CD4-positive, alpha-beta T cell treated with Interleukin-6 at 100 ng/mL for 8 hours (primary cell): Measurements from ENCODE around the gene MKNK1.

Experiments
- DNase-seq: peaks from one replicate; pipeline ENCODE4 v3.0.0-alpha.2; 2020; ENCODE audit warnings: mixed read lengths, low spot score

The MKNK1 gene

GRCh38 chr1:46558141-46558963, 45.7 kb downstream of the MKNK1 start:
- DNase-seq, result no peak

GRCh38 chr1:46557403-46557802, 46.7 kb downstream of the MKNK1 start:
- DNase-seq, result no peak

GRCh38 chr1:46556822-46557221, 47.2 kb downstream of the MKNK1 start:
- DNase-seq, result no peak

GRCh38 chr1:46555826-46556619, 48.0 kb downstream of the MKNK1 start:
- no peak for DNase-seq

GRCh38 chr1:46554597-46555381, 49.3 kb downstream of the MKNK1 start:
- DNase-seq, result no peak

- no peak for DNase-seq
Observed at GRCh38 chr1:46554236-46554596, 49.9 kb downstream of the MKNK1 start.

- DNase-seq, result no peak
Observed at GRCh38 chr1:46553506-46553905, 50.6 kb downstream of the MKNK1 start.

- no peak for DNase-seq
Observed at GRCh38 chr1:46552357-46553237, 51.5 kb downstream of the MKNK1 start.

GRCh38 chr1:46551597-46552095, 52.4 kb downstream of the MKNK1 start, which contains the start of gene KNCN:
KNCN (minus strand) TSS chr1:46551647; CDS start chr1:46551215, 432 bp downstream.
- no peak for DNase-seq

- DNase-seq, result no peak
Observed at GRCh38 chr1:46550751-46551231, 53.3 kb downstream of the MKNK1 start.

- no peak for DNase-seq
Observed at GRCh38 chr1:46549697-46550681, 54.1 kb downstream of the MKNK1 start.

- DNase-seq, result peak; percentile 35
Observed at GRCh38 chr1:46547481-46548383, 56.3 kb downstream of the MKNK1 start.

GRCh38 chr1:46546210-46546609, 57.9 kb downstream of the MKNK1 start:
- DNase-seq, result no peak

GRCh38 chr1:46545784-46546183, 58.3 kb downstream of the MKNK1 start:
- DNase-seq, result no peak

GRCh38 chr1:46544561-46545240, 59.4 kb downstream of the MKNK1 start:
- DNase-seq, result no peak

GRCh38 chr1:46543761-46544560, 60.1 kb downstream of the MKNK1 start:
- DNase-seq, result no peak

- DNase-seq, result no peak
Observed at GRCh38 chr1:46543382-46543760, 60.7 kb downstream of the MKNK1 start.
